Dendritic cell treated with granulocyte-macrophage colony-stimulating factor and Interleukin-4, amounts not matched to agents 40 ng/mL and 50 ng/mL, for 4 days (primary cell): ENCODE data around the gene EAF1.
"Not testable (repeated sequence)": the region's sequence is repeated elsewhere in the genome, so short reads cannot be mapped to it uniquely, and the experiment has no call there.

Experiments used
- H3K27ac Mint-ChIP-seq: one replicate; pipeline ENCODE4 v1.8.0; 2022; ENCODE audit warnings: mild to moderate bottlenecking, mixed read lengths
- H3K27me3 Mint-ChIP-seq: one replicate; pipeline ENCODE4 v1.8.0; 2022; ENCODE audit warnings: mild to moderate bottlenecking, mixed read lengths
- H3K36me3 Mint-ChIP-seq: one replicate; pipeline ENCODE4 v1.8.0; 2022; ENCODE audit warnings: low read depth, mixed read lengths
- H3K4me1 Mint-ChIP-seq: one replicate; pipeline ENCODE4 v1.8.0; 2022; ENCODE audit warnings: low read depth, mixed read lengths
- H3K4me3 Mint-ChIP-seq: one replicate; pipeline ENCODE4 v1.8.0; 2022; ENCODE audit warnings: mild to moderate bottlenecking, moderate library complexity, mixed read lengths
- H3K9me3 Mint-ChIP-seq: one replicate; pipeline ENCODE4 v1.8.0; 2022; ENCODE audit warnings: mixed read lengths
- intact Hi-C: fragments of 100-400 bp; cut with micrococcal nuclease; formaldehyde crosslinking; loops from one replicate; pipeline ENCODE4 v1.15.0; 2022

The EAF1 gene

DNA sequence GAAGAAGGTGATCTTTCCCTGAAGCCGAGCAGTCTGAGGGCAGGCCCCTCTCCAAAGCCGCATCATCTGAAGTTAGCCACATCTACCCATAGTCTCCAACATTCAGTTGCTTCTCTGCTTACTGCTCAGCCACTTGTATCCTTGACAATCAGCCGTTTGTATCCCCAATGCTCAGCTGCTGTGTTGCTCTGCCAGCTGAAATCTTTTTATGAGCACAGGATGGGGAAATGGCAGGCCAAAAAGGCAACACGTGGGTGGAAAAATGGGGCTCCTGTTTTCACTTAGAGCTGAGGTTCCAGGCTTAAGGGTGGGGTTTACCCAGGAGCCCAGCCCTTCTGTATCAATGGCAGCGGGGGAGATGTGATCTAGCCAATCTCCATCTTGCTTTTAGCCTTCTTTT, 36.4 kb upstream of the EAF1 start:
- H3K4me1 Mint-ChIP-seq = peaks cover 23% of the 10 kb centered on the region
- intact Hi-C loops = no loop called here
- H3K4me3 Mint-ChIP-seq = no peak overlapping the region
- no peak overlapping the region for H3K27ac Mint-ChIP-seq
- peaks cover 2% of the 10 kb centered on the region for H3K27me3 Mint-ChIP-seq
- H3K36me3 Mint-ChIP-seq = no peaks in the 10 kb centered on the region
- H3K9me3 Mint-ChIP-seq = no peaks in the 10 kb centered on the region

DNA sequence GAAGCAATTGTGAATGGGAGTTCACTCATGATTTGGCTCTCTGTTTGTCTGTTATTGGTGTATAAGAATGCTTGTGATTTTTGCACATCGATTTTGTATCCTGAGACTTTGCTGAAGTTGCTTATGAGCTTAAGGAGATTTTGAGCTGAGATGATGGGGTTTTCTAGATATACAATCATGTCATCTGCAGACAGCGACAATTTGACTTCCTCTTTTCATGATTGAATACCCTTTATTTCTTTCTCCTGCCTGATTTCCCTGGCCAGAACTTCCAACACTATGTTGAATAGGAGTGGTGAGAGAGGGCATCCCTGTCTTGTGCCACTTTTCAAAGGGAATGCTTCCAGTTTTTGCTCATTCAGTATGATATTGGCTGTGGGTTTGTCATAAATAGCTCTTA, 34.1 kb upstream of the EAF1 start:
- H3K9me3 Mint-ChIP-seq, H3K4me3 Mint-ChIP-seq, H3K36me3 Mint-ChIP-seq, H3K4me1 Mint-ChIP-seq, intact Hi-C loops, H3K27me3 Mint-ChIP-seq, H3K27ac Mint-ChIP-seq: not testable (repeated sequence)

DNA sequence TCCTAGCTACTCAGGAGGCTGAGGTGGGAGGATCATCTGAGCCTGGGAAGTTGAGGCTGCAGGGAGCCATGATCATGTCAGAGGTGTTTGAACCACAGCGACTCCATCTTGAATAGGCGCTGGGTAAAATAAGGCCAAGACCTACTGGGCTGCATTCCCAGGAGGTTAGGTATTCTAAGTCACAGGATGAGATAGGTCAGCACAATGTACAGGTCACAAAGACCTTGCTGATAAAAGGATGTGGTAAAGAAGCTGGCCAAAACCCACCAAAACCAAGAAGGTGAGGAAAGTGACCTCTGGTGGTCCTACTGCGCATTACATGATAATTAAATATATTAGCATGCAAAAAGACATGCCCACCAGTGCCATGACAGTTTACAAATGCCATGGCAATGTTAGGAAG, 28.7 kb upstream of the EAF1 start:
- H3K27ac Mint-ChIP-seq, intact Hi-C loops, H3K36me3 Mint-ChIP-seq, H3K27me3 Mint-ChIP-seq, H3K4me3 Mint-ChIP-seq, H3K9me3 Mint-ChIP-seq: not testable (repeated sequence)
- H3K4me1 Mint-ChIP-seq = peaks cover 27% of the 10 kb centered on the region

DNA sequence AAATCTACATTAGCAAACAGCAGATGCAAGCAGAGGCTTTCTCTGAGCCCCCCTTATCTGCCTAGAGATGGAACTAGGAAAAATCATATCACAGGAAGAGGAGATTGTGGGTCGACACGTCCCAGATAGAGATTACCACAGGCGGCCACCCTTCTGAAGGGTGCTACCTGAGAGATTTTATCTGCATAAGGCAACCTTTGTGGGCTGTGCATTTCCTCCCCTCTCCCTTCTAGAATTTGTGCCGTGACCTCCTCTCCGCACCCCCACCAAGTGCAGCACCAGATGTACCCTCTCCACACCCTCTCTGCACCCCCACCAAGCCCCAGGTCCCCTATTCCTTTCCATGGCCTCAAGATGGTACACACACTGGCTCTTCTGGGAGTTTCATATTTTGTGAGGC, 27.4 kb upstream of the EAF1 start:
- H3K27me3 Mint-ChIP-seq = no peaks in the 10 kb centered on the region
- H3K9me3 Mint-ChIP-seq = peaks cover 7% of the 10 kb centered on the region
- H3K4me3 Mint-ChIP-seq = no peak overlapping the region
- peaks cover 35% of the 10 kb centered on the region for H3K4me1 Mint-ChIP-seq
- no peak overlapping the region for H3K27ac Mint-ChIP-seq
- no peaks in the 10 kb centered on the region for H3K36me3 Mint-ChIP-seq
- intact Hi-C loops = no loop called here

DNA sequence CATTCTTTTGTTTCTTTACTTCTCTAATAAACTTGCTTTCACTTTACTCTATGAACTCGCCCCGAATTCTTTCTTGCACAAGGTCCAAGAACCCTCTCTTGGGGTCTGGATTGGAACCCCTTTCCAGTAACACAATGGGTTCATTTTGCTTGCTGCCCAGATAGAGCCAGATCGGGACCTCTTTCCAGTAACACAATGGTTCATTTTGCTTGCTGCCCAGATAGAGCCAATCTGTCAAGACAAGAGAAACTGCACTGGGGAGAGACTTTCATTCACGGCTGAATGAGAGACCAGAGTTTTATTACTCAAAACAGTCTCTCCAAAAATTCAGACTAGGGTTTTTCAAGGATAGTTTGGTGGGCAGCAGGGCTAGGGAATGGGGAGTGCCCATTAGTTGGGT, 25.5 kb upstream of the EAF1 start:
- peaks cover 7% of the 10 kb centered on the region for H3K9me3 Mint-ChIP-seq
- H3K27me3 Mint-ChIP-seq = no peaks in the 10 kb centered on the region
- peak overlapping the region; percentile 10 for H3K27ac Mint-ChIP-seq
- intact Hi-C loops = no loop called here
- H3K4me3 Mint-ChIP-seq = no peak overlapping the region
- H3K4me1 Mint-ChIP-seq = peaks cover 31% of the 10 kb centered on the region
- H3K36me3 Mint-ChIP-seq = no peaks in the 10 kb centered on the region

DNA sequence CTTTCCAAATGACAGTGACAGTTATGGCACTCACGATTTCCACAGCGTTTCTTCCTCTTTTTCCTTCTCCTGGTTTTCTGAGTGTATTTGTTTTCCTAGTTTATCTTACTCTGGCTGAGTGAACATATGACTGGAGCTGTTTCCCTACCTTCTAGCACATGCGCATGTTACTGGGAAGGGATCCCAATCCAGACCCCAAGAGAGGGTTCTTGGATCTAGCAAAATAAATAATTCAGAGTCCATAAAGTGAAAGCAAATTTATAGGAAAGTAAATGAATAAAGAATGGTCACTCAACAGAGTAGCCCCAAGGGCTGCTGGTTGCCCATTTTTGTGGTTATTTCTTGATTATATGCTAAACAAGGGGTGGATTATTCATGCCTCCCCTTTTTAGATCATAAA, 23.9 kb upstream of the EAF1 start:
- intact Hi-C loops = no loop called here
- H3K27ac Mint-ChIP-seq = peak overlapping the region; percentile 65

DNA sequence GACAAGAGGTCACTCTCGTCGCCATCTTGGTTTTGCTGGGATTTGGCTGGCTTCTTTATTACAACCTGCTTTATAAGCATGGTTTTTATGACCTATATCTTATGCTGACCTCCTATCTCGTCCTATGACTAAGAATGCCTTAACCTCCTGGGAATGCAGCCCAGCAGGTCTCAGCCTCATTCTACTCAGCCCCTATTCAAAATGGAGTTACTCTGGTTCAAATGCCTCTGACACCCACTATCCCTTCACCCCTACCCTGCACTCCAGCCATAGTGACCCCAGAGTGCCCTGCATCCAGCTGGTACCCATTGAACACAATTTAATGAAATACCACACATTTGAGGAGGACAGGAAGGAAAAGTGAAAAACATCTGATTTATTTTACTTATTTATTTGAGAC, 23.4 kb upstream of the EAF1 start:
- H3K27me3 Mint-ChIP-seq = no peaks in the 10 kb centered on the region
- intact Hi-C loops = no loop called here
- H3K4me3 Mint-ChIP-seq = no peak overlapping the region
- no peaks in the 10 kb centered on the region for H3K9me3 Mint-ChIP-seq
- H3K36me3 Mint-ChIP-seq = no peaks in the 10 kb centered on the region
- no peak overlapping the region for H3K27ac Mint-ChIP-seq
- peaks cover 37% of the 10 kb centered on the region for H3K4me1 Mint-ChIP-seq

More for the DNA sequence above, 23.9 kb upstream of the EAF1 start:
- Mint-ChIP-seq H3K9me3 (no peaks in the 10 kb centered on the region), H3K4me3 (no peak overlapping the region), H3K27me3 (no peaks in the 10 kb centered on the region), H3K4me1 (peaks cover 32% of the 10 kb centered on the region), H3K36me3 (no peaks in the 10 kb centered on the region)

DNA sequence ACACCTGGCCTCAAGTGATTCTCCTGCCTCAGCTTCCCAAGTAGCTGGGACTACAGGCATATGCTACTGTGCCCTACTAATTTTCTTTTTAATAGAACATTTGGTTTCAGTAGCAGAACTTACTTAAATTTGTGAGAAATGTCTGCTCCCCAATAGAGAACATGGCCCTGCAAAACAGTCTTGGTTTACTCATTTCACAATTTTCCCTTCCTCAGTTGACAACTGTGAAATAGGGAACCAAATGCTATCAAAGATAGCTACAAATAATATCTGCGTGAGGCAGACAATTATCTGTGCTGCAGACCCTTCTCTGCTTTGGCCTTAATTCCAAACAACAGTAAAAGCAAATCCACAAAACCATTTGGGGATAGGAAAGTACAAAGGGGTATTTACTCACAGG, 22.6 kb upstream of the EAF1 start:
- Mint-ChIP-seq H3K27me3 (no peaks in the 10 kb centered on the region), H3K36me3 (no peaks in the 10 kb centered on the region), H3K27ac (peak overlapping the region; percentile 53), H3K4me3 (no peak overlapping the region), H3K4me1 (peaks cover 45% of the 10 kb centered on the region), H3K9me3 (no peaks in the 10 kb centered on the region)
- intact Hi-C loops = loop anchor here (1.0 kb wide), 2 partner anchors 136 to 202 kb away; no protein-coding TSS in a partner anchor

DNA sequence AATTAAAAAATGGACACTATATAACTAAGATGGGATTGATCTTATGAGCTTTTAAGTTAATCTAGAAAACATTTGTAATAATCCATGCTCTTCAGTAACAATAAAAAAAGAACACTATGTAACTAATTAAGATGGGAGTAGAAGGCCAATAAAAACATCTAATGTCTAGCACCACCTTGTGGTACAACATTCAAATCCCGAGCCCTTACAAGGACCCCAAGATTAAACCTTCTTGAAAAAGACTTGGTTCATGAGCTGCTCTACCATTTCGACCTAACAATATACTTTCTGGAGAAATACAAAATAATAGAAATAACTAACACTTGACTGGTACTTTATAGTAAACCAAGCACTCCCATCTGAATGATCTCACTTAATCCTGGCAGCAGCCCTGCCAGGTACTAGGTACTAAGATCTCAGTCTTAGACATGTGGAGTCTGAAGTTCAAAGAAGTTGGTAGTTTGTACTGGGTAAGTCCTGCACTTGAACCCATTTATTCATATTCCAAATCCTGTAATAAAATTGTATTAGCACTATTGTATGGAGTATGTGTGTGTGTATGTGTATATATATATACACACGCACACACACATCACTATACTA, 21.8 kb upstream of the EAF1 start:
- Mint-ChIP-seq H3K27ac (no peak overlapping the region), H3K4me3 (no peak overlapping the region), H3K27me3 (no peaks in the 10 kb centered on the region), H3K36me3 (peaks cover 6% of the 10 kb centered on the region), H3K4me1 (peaks cover 45% of the 10 kb centered on the region), H3K9me3 (no peaks in the 10 kb centered on the region)
- intact Hi-C loops = loop anchor here (1.0 kb wide), 2 partner anchors 137 to 203 kb away; no protein-coding TSS in a partner anchor

DNA sequence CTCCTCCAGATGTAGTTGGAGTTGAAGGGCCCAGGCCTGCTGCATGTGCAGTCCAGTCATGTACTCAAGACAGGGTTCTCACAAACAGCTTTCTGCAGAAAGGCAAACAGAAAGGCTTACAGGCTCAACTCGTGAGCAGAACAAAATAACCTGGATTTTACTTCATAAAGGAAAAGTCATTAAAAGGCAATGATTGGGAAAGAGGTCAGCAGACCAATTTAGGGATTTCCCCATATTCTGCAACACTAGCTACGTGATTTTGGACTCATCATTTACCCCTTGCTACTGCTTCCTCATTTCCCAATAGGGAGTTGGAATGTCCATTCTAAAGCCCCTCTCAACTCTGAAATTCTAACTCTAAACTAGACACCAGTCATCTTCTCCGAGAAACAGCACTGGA, 18.2 kb upstream of the EAF1 start:
- H3K4me3 Mint-ChIP-seq = no peak overlapping the region
- intact Hi-C loops = no loop called here
- no peaks in the 10 kb centered on the region for H3K9me3 Mint-ChIP-seq
- H3K27me3 Mint-ChIP-seq = no peaks in the 10 kb centered on the region
- H3K27ac Mint-ChIP-seq = peak overlapping the region; percentile 82
- peaks cover 25% of the 10 kb centered on the region for H3K36me3 Mint-ChIP-seq
- peaks cover 22% of the 10 kb centered on the region for H3K4me1 Mint-ChIP-seq

DNA sequence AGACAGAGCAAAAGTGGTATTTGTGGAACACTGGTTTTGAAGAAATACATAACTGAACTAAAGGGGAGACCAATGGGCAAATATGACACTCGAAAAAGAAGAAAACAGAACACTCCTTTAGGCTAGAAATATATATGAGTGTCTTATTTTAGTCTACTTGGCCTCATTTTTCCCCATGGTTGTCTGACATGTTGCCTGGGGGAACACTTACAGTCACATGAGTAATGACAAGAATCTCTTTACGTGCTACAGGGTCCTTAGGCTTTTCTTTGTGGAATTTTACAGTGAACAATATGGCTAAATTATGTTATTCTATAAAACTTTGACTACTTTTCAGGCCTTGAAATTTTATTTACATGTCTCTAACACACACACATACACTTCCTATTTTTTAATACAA, 17.6 kb upstream of the EAF1 start:
- H3K9me3 Mint-ChIP-seq = no peaks in the 10 kb centered on the region
- no peak overlapping the region for H3K4me3 Mint-ChIP-seq
- H3K27me3 Mint-ChIP-seq = no peaks in the 10 kb centered on the region
- peaks cover 21% of the 10 kb centered on the region for H3K4me1 Mint-ChIP-seq
- peak overlapping the region; percentile 82 for H3K27ac Mint-ChIP-seq
- intact Hi-C loops = no loop called here
- peaks cover 31% of the 10 kb centered on the region for H3K36me3 Mint-ChIP-seq

DNA sequence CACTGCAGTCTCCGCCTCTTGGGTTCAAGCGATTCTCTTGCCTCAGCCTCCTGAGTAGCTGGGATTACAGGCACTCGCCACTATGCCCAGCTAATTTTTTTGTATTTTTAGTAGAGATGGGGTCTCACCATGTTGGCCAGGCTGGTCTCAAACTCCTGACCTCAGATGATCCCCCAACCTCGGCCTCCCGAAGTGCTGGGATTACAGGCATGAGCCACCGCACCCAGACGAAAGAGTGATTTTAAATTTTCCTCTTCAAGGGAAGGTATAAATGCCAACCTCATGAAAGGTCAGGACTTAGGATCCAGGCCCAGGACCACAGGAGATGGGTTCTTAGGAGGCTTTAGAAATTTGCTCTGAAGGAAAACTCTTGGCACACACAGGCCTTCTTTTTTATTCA, 16.4 kb upstream of the EAF1 start:
- intact Hi-C loops, H3K9me3 Mint-ChIP-seq, H3K27ac Mint-ChIP-seq, H3K27me3 Mint-ChIP-seq, H3K4me3 Mint-ChIP-seq: not testable (repeated sequence)
- Mint-ChIP-seq H3K36me3 (peaks cover 42% of the 10 kb centered on the region), H3K4me1 (peaks cover 15% of the 10 kb centered on the region)

DNA sequence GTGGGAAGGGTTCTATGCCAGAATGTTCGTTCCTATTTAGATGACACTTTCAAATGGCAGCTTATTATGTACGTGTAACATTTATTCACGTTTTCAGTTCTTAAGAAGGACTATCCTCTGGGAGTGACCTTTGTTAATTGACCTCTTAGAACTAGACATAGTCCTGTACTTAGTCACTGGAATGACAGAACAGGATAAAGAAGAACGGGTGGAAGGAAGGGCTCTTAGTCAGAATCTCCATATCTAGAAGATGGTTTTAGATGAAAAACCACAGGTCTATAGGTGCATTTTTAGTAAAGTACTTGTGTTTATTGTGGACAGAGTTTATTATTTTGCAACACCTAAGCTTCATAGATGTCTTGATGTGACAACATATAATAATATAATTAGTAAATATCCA, 6.5 kb upstream of the EAF1 start:
- Mint-ChIP-seq H3K36me3 (peaks cover 58% of the 10 kb centered on the region), H3K27ac (no peak overlapping the region), H3K4me3 (no peak overlapping the region), H3K9me3 (no peaks in the 10 kb centered on the region), H3K27me3 (no peaks in the 10 kb centered on the region), H3K4me1 (peaks cover 15% of the 10 kb centered on the region)
- intact Hi-C loops = no loop called here

DNA sequence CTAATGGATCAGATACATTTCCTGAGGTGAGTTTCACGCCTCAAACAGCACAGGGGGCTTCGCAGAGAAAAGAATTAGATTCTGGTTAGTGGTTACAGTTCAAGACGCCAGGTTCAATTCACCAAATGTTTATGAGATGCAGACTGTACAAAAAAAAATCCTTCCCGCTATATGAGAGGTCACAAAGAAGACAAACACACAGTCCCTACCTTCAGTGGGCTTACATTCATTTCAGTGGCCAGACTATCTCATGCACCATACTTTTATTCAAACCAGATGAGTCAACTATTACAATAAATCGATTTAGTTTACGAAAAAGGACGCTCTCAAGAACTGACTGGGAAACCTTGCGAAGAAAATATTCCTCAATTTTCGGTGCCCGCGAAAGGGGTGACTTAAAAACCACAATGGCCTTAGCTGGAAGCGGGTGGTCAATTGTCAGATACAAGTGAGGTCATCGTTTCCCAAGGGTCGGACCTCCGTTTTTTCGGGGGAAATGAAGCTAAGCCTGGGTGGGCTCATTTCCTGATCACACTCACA, 749 bp upstream of the EAF1 start:
- Mint-ChIP-seq H3K36me3 (peaks cover 75% of the 10 kb centered on the region), H3K4me1 (peaks cover 50% of the 10 kb centered on the region)

DNA sequence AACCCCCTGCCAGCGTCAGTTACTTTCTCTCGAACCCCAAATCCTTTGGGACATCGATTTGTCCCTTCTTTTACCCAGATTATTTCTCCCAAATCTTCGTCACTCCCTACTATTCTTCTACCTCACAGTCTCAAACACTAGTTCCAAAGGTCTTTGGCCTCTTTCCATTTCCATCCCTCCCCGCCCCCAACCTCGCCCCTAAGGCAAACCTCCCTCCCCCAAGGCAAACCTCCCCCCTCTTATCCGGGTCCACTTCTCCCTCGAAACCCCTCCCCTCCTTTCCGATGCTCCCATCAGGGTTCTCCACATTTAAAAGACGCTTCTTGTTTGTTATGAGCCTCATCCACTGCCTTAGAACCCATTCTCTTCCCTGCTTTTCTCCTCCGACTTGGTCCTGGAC, 583 bp downstream of the EAF1 start:
- Mint-ChIP-seq H3K27ac (peak overlapping the region; percentile 91), H3K4me3 (peak overlapping the region; percentile 96), H3K27me3 (no peaks in the 10 kb centered on the region), H3K36me3 (peaks cover 68% of the 10 kb centered on the region), H3K9me3 (no peaks in the 10 kb centered on the region), H3K4me1 (peaks cover 50% of the 10 kb centered on the region)
- intact Hi-C loops = loop anchor here (2.0 kb wide), 2 partner anchors 129 to 173 kb away; partner anchors contain the start of genes BTD and HACL1

More for the DNA sequence above, 749 bp upstream of the EAF1 start:
- Mint-ChIP-seq H3K4me3 (peak overlapping the region; percentile 96), H3K27ac (peak overlapping the region; percentile 91), H3K27me3 (no peaks in the 10 kb centered on the region), H3K9me3 (no peaks in the 10 kb centered on the region)
- intact Hi-C loops = loop anchor here (2.0 kb wide), 1 partner anchor 174 kb away; the partner anchor contains the start of genes BTD and HACL1
